IPS DF 19.7 (cell line): ENCODE results near the gene CFAP92.

Source experiments
- DNase-seq: peaks from one replicate; pipeline ENCODE4 v3.0.0-alpha.2; 2013; ENCODE audit warnings: low read depth, low spot score

CFAP92 gene

GRCh38 chr3:128991355-128991895, 2.5 kb downstream of the CFAP92 start:
- DNase-seq: no peak

GRCh38 chr3:128988286-128988685, 5.6 kb downstream of the CFAP92 start:
- DNase-seq: no peak

GRCh38 chr3:128987302-128988100, 6.4 kb downstream of the CFAP92 start:
- DNase-seq: no peak

GRCh38 chr3:128984596-128984995, 9.3 kb downstream of the CFAP92 start:
- no peak for DNase-seq

GRCh38 chr3:128983293-128984069, 10.4 kb downstream of the CFAP92 start:
- DNase-seq: no peak

GRCh38 chr3:128975276-128975675, 18.6 kb downstream of the CFAP92 start:
- DNase-seq: no peak

- DNase-seq: no peak
Measured at GRCh38 chr3:128973988-128974564, 19.8 kb downstream of the CFAP92 start.

- no peak for DNase-seq
Measured at GRCh38 chr3:128971421-128972100, 22.3 kb downstream of the CFAP92 start.

GRCh38 chr3:128970740-128971047, 23.2 kb downstream of the CFAP92 start:
- DNase-seq: no peak

GRCh38 chr3:128969993-128970739, 23.7 kb downstream of the CFAP92 start:
- DNase-seq: no peak

- DNase-seq: no peak
Measured at GRCh38 chr3:128967748-128968355, 26.0 kb downstream of the CFAP92 start.

GRCh38 chr3:128965818-128966217, 28.1 kb downstream of the CFAP92 start:
- no peak for DNase-seq

GRCh38 chr3:128965280-128965679, 28.6 kb downstream of the CFAP92 start:
- DNase-seq: no peak

GRCh38 chr3:128956440-128956839, 37.4 kb downstream of the CFAP92 start:
- DNase-seq: no peak

GRCh38 chr3:128950223-128950938, 43.5 kb downstream of the CFAP92 start:
- DNase-seq: no peak

- DNase-seq: no peak
Measured at GRCh38 chr3:128949158-128949557, 44.7 kb downstream of the CFAP92 start.

- no peak for DNase-seq
Measured at GRCh38 chr3:128946411-128946810, 47.5 kb downstream of the CFAP92 start.

- DNase-seq: no peak
Measured at GRCh38 chr3:128945878-128946175, 48.0 kb downstream of the CFAP92 start.

GRCh38 chr3:128945041-128945877, 48.6 kb downstream of the CFAP92 start:
- DNase-seq: no peak
